DND-41 (cell line): Measurements from ENCODE around the gene ZKSCAN3.

ENCODE experiments used
- ATAC-seq: fragments of 200-7000 bp; cut with Tn5 transposase; 3 replicates; pipeline ENCODE4 v1.9.1; 2021; ENCODE audit warnings: low read depth; ENCODE audit not compliant: insufficient read depth
- DNase-seq: peaks from one replicate; pipeline ENCODE4 v3.0.0-alpha.2; 2020
- H2AFZ ChIP-seq: 2 replicates; pipeline ENCODE4 v1.6.0; 2012; ENCODE audit warnings: low read depth, low read length
- H3K27ac ChIP-seq: 2 replicates; pipeline ENCODE4 v1.5.1; 2012; ENCODE audit warnings: low read length, inconsistent platforms
- H3K27me3 ChIP-seq: fragments of 200-600 bp; sonication (generic); 2 replicates; pipeline ENCODE4 v1.6.0; 2012; ENCODE audit warnings: low read length, mild to moderate bottlenecking, inconsistent platforms; ENCODE audit not compliant: insufficient read depth, poor library complexity
- H3K36me3 ChIP-seq: 2 replicates; pipeline ENCODE4 v1.5.1; 2012; ENCODE audit warnings: low read length, inconsistent platforms; ENCODE audit not compliant: insufficient read depth
- H3K4me1 ChIP-seq: 2 replicates; pipeline ENCODE4 v1.5.1; 2012; ENCODE audit warnings: mild to moderate bottlenecking, low read length; ENCODE audit not compliant: insufficient read depth
- H3K4me2 ChIP-seq: 2 replicates; pipeline ENCODE4 v1.6.0; 2012; ENCODE audit warnings: mild to moderate bottlenecking, moderate library complexity, low read length, inconsistent platforms; ENCODE audit not compliant: insufficient read depth
- H3K4me3 ChIP-seq, 2 experiments: fragments of 200-600 bp in 1 of 2; shearing (Covaris generic) in 1 of 2; 2 replicates each; pipeline ENCODE4 v1.5.1; 2012 to 2016; ENCODE audit warnings: inconsistent platforms in 2 of 2, low read length in 2 of 2, mild to moderate bottlenecking in 2 of 2, low read depth in 1 of 2, moderate library complexity in 1 of 2
- H3K79me2 ChIP-seq: 2 replicates; pipeline ENCODE4 v1.6.0; 2012; ENCODE audit warnings: low read length, inconsistent platforms; ENCODE audit not compliant: insufficient read depth
- H3K9ac ChIP-seq: 2 replicates; pipeline ENCODE4 v1.6.0; 2012; ENCODE audit warnings: low read depth, mild to moderate bottlenecking, inconsistent platforms, low read length, moderate library complexity
- H3K9me3 ChIP-seq: 2 replicates; pipeline ENCODE4 v1.5.1; 2012; ENCODE audit warnings: low read length, moderate library complexity, mild to moderate bottlenecking, inconsistent platforms; ENCODE audit not compliant: insufficient read depth, severe bottlenecking
- H4K20me1 ChIP-seq: 2 replicates; pipeline ENCODE4 v1.6.0; 2012; ENCODE audit warnings: low read length; ENCODE audit not compliant: insufficient read depth
- CTCF ChIP-seq: IDR thresholded peaks from 2 replicates; pipeline ENCODE4 v1.5.1; 2012; ENCODE audit warnings: borderline replicate concordance, low read length, moderate library complexity, mild to moderate bottlenecking; ENCODE audit not compliant: poor library complexity, severe bottlenecking; ENCODE audit errors: extremely low read depth
- EZH2 ChIP-seq: IDR thresholded peaks from 3 replicates; pipeline ENCODE4 v1.6.1; 2012; ENCODE audit warnings: borderline replicate concordance, low read depth, mild to moderate bottlenecking, moderate library complexity, low read length, inconsistent platforms; ENCODE audit not compliant: severe bottlenecking

ZKSCAN3 gene

GRCh38 chr6:28378644-28379043, 28.9 kb downstream of the ZKSCAN3 start:
- peaks cover 72% of the 10 kb centered on the region for H3K36me3 ChIP-seq
- no peak overlapping the region for H3K4me3 ChIP-seq
- no peaks in the 10 kb centered on the region for H3K79me2 ChIP-seq
- DNase-seq (no peak), ATAC-seq (no peak)
- H4K20me1 ChIP-seq = no peaks in the 10 kb centered on the region
- no peak for TF ChIP-seq CTCF
- TF ChIP-seq EZH2 = no peak
- H3K9me3 ChIP-seq = peaks cover 5% of the 10 kb centered on the region
- H3K27me3 ChIP-seq = no peaks in the 10 kb centered on the region
- H3K4me1 ChIP-seq = no peaks in the 10 kb centered on the region
- H2AFZ ChIP-seq = no peak overlapping the region
- H3K4me2 ChIP-seq = no peak overlapping the region
- H3K9ac ChIP-seq = no peak overlapping the region
- H3K27ac ChIP-seq = no peak overlapping the region

GRCh38 chr6:28380381-28380780, 30.6 kb downstream of the ZKSCAN3 start:
- no peak overlapping the region for H3K9ac ChIP-seq
- H3K4me3 ChIP-seq = no peak overlapping the region
- DNase-seq (no peak), ATAC-seq (no peak)
- no peaks in the 10 kb centered on the region for H3K4me1 ChIP-seq
- no peak overlapping the region for H3K27ac ChIP-seq
- no peak overlapping the region for H2AFZ ChIP-seq
- H3K4me2 ChIP-seq = no peak overlapping the region
- TF ChIP-seq CTCF (no peak), EZH2 (no peak)
- no peaks in the 10 kb centered on the region for H3K27me3 ChIP-seq
- H3K79me2 ChIP-seq = 0 out of 2 replicates have a peak, but pooled peaks cover 2% of the 10 kb centered on the region
- H3K36me3 ChIP-seq = peaks cover 88% of the 10 kb centered on the region
- H4K20me1 ChIP-seq = no peaks in the 10 kb centered on the region; the same call in 1 of the 2 replicates
- peaks cover 5% of the 10 kb centered on the region for H3K9me3 ChIP-seq

- DNase-seq (no peak), ATAC-seq (no peak)
- no peak overlapping the region for H3K4me3 ChIP-seq
Measured at GRCh38 chr6:28383235-28384142, 33.7 kb downstream of the ZKSCAN3 start.

More at GRCh38 chr6:28383235-28384142, 33.7 kb downstream of the ZKSCAN3 start:
- Histone ChIP-seq H3K27ac (no peak overlapping the region), H4K20me1 (peaks cover 9% of the 10 kb centered on the region), H3K27me3 (no peaks in the 10 kb centered on the region), H3K9ac (no peak overlapping the region), H2AFZ (no peak overlapping the region), H3K4me1 (no peaks in the 10 kb centered on the region), H3K36me3 (peaks cover 98% of the 10 kb centered on the region), H3K79me2 (peaks cover 17% of the 10 kb centered on the region), H3K9me3 (peaks cover 5% of the 10 kb centered on the region), H3K4me2 (no peak overlapping the region)
- TF ChIP-seq CTCF = no peak
- no peak for TF ChIP-seq EZH2
